Liver (tissue), 9 donors: Measurements from ENCODE around the gene SNU13. TPM values are rescaled to one million over a fixed set of nuclear protein-coding genes. Genes with fewer than 3 reads are reported as not detected.

Experiments used
- DNase-seq: peaks from one replicate; pipeline ENCODE4 v3.0.0-alpha.2; 2017; ENCODE audit warnings: low spot score
- H3K27ac ChIP-seq, 2 donors: one replicate each; pipeline ENCODE4 v1.7.0; 2013; ENCODE audit warnings: inconsistent platforms in 2 of 2, low read length in 2 of 2, control low read depth in 1 of 2, low read depth in 1 of 2, mild to moderate bottlenecking in 1 of 2
- H3K27me3 ChIP-seq, 4 donors: one replicate each; pipeline versions ENCODE4 v1.6.1 to v1.7.0; 2013; ENCODE audit warnings: low read length in 3 of 4, inconsistent platforms in 1 of 4, mild to moderate bottlenecking in 1 of 4, moderate library complexity in 1 of 4; ENCODE audit not compliant: control insufficient read depth in 4 of 4, insufficient read depth in 4 of 4
- H3K36me3 ChIP-seq, 4 donors: one replicate each; pipeline versions ENCODE4 v1.6.1 to v1.7.0; 2013; ENCODE audit warnings: low read length in 3 of 4, mild to moderate bottlenecking in 3 of 4, low read depth in 1 of 4, moderate library complexity in 1 of 4; ENCODE audit not compliant: control insufficient read depth in 4 of 4, insufficient read depth in 3 of 4
- H3K4me1 ChIP-seq, 4 donors: one replicate each; pipeline versions ENCODE4 v1.6.1 to v1.7.0; 2013; ENCODE audit warnings: low read length in 3 of 4, mild to moderate bottlenecking in 3 of 4, moderate library complexity in 1 of 4; ENCODE audit not compliant: control insufficient read depth in 4 of 4, insufficient read depth in 4 of 4
- H3K4me3 ChIP-seq, 3 donors: one replicate each; pipeline versions ENCODE4 v1.6.1 to v1.7.0; 2013; ENCODE audit warnings: low read length in 3 of 3, control low read depth in 1 of 3, low read depth in 1 of 3, mild to moderate bottlenecking in 1 of 3
- H3K9ac ChIP-seq, 2 donors: one replicate each; pipeline ENCODE4 v1.7.0; 2013; ENCODE audit warnings: low read length in 2 of 2, mild to moderate bottlenecking in 2 of 2, moderate library complexity in 2 of 2, control low read depth in 1 of 2, low read depth in 1 of 2
- H3K9me3 ChIP-seq, 4 donors: one replicate each; pipeline versions ENCODE4 v1.6.1 to v1.7.0; 2013; ENCODE audit warnings: low read length in 3 of 4; ENCODE audit not compliant: control insufficient read depth in 4 of 4
- EGR1 ChIP-seq, 2 donors: IDR thresholded peaks; 2 replicates each; pipeline ENCODE4 v1.6.1; 2016 to 2018; ENCODE audit warnings: antibody characterized with exemption in 2 of 2, low read depth in 2 of 2
- FOXA1 ChIP-seq: IDR thresholded peaks from 2 replicates; pipeline ENCODE4 v1.6.1; 2016; ENCODE audit warnings: antibody characterized with exemption
- FOXA2 ChIP-seq: IDR thresholded peaks from 2 replicates; pipeline ENCODE4 v1.6.1; 2016; ENCODE audit warnings: antibody characterized with exemption
- GABPA ChIP-seq, 2 donors: IDR thresholded peaks in 1 of 2; conservative IDR thresholded peaks in 1 of 2; 2 replicates each; pipeline ENCODE4 v1.6.1; 2016; ENCODE audit warnings: antibody characterized with exemption in 2 of 2, mild to moderate bottlenecking in 1 of 2, moderate library complexity in 1 of 2
- HNF4A ChIP-seq, 2 donors: conservative IDR thresholded peaks; 2 replicates each; pipeline ENCODE4 v1.6.1; 2016; ENCODE audit warnings: antibody characterized with exemption in 2 of 2, mild to moderate bottlenecking in 2 of 2
- HNF4G ChIP-seq: IDR thresholded peaks from 2 replicates; pipeline ENCODE4 v1.6.1; 2016; ENCODE audit warnings: antibody characterized with exemption
- JUND ChIP-seq, 2 donors: IDR thresholded peaks; 2 replicates each; pipeline ENCODE4 v1.6.1; 2016; ENCODE audit warnings: antibody characterized with exemption in 2 of 2
- NR2F2 ChIP-seq: IDR thresholded peaks from 2 replicates; pipeline ENCODE4 v1.6.1; 2016; ENCODE audit warnings: antibody characterized with exemption
- RAD21 ChIP-seq, 2 donors: IDR thresholded peaks; 2 replicates each; pipeline ENCODE4 v1.6.1; 2016; ENCODE audit warnings: antibody characterized with exemption in 2 of 2, mild to moderate bottlenecking in 2 of 2
- RXRA ChIP-seq, 2 donors: IDR thresholded peaks; 2 replicates each; pipeline ENCODE4 v1.6.1; 2017 to 2018; ENCODE audit warnings: antibody characterized with exemption in 2 of 2, mild to moderate bottlenecking in 1 of 2
- SP1 ChIP-seq: IDR thresholded peaks from 2 replicates; pipeline ENCODE4 v1.6.1; 2018; ENCODE audit warnings: antibody characterized with exemption, mild to moderate bottlenecking
- TAF1 ChIP-seq: conservative IDR thresholded peaks from 2 replicates; pipeline ENCODE4 v1.6.1; 2016; ENCODE audit warnings: antibody characterized with exemption, mild to moderate bottlenecking
- YY1 ChIP-seq: IDR thresholded peaks from 2 replicates; pipeline ENCODE4 v1.6.1; 2016; ENCODE audit warnings: antibody characterized with exemption, mild to moderate bottlenecking
- WGBS: extraction: QIAGEN DNeasy Blood & Tissue Kit; methylation state at CpG from one replicate; pipeline ENCODE4 v1.1.7; 2013; 5-methylcytosine and 5-hydroxymethylcytosine counted together
- polyA plus RNA-seq, 2 donors: library from polyadenylated mRNA; stranded (reverse) in 1 of 2; unstranded in 1 of 2; fragments of 200-250 nt in 1 of 2; fragments of >200 nt in 1 of 2; fragmentation: Nextera tagmentation in 1 of 2; extraction: Ambion mirVana in 1 of 2; gene quantifications; one replicate each; pipeline versions ENCODE4 v1.2.1 to v1.2.3, GENCODE V29; 2013 to 2015
- total RNA-seq, 2 donors: library from RNA; depleted of rRNA; stranded (reverse); fragments of >200 nt; gene quantifications; one replicate each; pipeline ENCODE4 v1.2.3, GENCODE V29; 2014
- TF ChIP-seq, protein P1 (sequence below): IDR thresholded peaks from 2 replicates; pipeline ENCODE4 v1.6.1; 2016; ENCODE audit warnings: antibody characterized with exemption
- TF ChIP-seq, protein P2 (sequence below): IDR thresholded peaks from 2 replicates; pipeline ENCODE4 v1.6.1; 2016; ENCODE audit warnings: antibody characterized with exemption, mild to moderate bottlenecking
- TF ChIP-seq, protein P3 (sequence below): IDR thresholded peaks from 2 replicates; pipeline ENCODE4 v1.6.1; 2016; ENCODE audit warnings: antibody characterized with exemption
- TF ChIP-seq, protein P4 (sequence below): fragments of 150-350 bp; IDR thresholded peaks from 2 replicates; pipeline ENCODE4 v1.5.1; 2017; ENCODE audit warnings: improper control_type of control experiment, low read depth, low read length; ENCODE audit not compliant: missing input control
- TF ChIP-seq, protein P5 (sequence below): IDR thresholded peaks from 2 replicates; pipeline ENCODE4 v1.6.1; 2016; ENCODE audit warnings: antibody characterized with exemption
- donor health status: healthy.
- donor health status: healthy.
- donor health status: healthy.
- donor health status: healthy.
- donor health status: healthy.

SNU13 gene
- total and polyA plus RNA-seq, 4 donors, result 22.3 to 104 (median 43.9) TPM

DNA sequence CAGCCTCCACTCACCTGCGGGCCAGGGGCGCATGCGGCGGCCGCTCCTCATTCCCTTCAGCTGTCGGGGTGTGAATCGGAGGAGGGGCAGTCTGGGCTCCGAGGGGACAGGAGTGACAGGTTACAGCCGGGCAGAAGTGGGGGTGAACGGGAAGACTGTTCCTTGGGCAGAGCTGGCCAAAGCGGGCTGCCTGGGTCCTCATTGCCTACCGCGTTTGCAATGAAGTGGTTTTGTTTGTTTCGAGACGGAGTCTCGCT lies 11.4 kb upstream of the SNU13 start:
- WGBS, result 93% methylated on average over 16 of the region's 16 CpGs
- Histone ChIP-seq H3K9ac (no peak overlapping the region), H3K27me3 (no peaks in the 10 kb centered on the region), H3K27ac (no peak overlapping the region), H3K36me3 (no peaks in the 10 kb centered on the region), H3K4me3 (no peak overlapping the region), H3K9me3 (no peaks in the 10 kb centered on the region), H3K4me1 (peaks cover 5 to 10% (median 6%) of the 10 kb centered on the region in 4 donors)
- TF ChIP-seq, protein P1, sequence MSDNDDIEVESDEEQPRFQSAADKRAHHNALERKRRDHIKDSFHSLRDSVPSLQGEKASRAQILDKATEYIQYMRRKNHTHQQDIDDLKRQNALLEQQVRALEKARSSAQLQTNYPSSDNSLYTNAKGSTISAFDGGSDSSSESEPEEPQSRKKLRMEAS, result no peak
- no peak for TF ChIP-seq YY1
- no peak for TF ChIP-seq JUND (IDR thresholded peaks at IDR 0.05)
- TF ChIP-seq, protein P2, sequence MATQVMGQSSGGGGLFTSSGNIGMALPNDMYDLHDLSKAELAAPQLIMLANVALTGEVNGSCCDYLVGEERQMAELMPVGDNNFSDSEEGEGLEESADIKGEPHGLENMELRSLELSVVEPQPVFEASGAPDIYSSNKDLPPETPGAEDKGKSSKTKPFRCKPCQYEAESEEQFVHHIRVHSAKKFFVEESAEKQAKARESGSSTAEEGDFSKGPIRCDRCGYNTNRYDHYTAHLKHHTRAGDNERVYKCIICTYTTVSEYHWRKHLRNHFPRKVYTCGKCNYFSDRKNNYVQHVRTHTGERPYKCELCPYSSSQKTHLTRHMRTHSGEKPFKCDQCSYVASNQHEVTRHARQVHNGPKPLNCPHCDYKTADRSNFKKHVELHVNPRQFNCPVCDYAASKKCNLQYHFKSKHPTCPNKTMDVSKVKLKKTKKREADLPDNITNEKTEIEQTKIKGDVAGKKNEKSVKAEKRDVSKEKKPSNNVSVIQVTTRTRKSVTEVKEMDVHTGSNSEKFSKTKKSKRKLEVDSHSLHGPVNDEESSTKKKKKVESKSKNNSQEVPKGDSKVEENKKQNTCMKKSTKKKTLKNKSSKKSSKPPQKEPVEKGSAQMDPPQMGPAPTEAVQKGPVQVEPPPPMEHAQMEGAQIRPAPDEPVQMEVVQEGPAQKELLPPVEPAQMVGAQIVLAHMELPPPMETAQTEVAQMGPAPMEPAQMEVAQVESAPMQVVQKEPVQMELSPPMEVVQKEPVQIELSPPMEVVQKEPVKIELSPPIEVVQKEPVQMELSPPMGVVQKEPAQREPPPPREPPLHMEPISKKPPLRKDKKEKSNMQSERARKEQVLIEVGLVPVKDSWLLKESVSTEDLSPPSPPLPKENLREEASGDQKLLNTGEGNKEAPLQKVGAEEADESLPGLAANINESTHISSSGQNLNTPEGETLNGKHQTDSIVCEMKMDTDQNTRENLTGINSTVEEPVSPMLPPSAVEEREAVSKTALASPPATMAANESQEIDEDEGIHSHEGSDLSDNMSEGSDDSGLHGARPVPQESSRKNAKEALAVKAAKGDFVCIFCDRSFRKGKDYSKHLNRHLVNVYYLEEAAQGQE, result no peak
- TF ChIP-seq FOXA2, result no peak
- no peak for TF ChIP-seq HNF4A (conservative IDR thresholded peaks at IDR 0.05)
- no peak for DNase-seq

DNA sequence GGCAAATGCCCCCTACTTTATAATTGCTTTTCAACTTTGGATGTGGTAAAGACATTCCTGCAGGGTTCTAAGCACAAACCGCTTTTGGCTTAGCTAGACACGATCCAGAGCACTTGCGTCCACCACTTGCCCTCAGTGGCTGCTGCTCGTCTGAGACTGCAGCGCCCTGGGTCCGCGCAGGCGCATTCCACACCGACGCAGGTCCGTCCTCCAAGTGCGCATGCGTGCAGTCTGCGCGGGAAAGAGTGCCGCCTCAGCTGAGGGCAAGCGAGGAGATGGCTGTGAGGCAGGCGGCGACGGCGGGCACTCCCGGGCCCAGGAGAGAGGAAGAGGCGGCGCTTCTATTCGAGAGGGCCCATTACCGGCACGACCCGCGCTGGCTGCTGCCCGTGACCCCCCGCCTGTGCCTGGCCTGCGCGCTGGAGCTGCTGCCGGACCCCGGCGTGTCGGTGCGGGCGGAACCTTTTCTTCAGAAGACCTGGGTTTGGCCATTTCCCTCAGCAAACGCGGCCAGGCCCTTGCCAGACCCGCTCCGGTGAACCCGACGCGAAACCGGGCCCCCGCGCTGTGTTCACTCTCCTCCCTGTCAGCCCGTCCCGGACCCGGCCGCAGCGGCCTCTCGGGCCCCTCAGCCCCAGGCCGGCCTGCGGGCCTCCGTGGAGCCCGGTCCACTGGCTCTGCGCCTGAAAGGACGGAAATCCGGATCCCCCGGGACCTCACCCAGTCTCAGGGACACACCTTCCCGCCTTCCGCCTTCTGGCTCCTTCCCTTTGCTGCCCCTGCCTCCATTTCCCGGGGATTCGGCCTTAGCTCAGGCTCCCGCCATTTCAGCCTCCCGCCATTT lies 10.8 kb upstream of the SNU13 start, which contains the start of gene MEI1:
TSS of gene MEI1 (plus strand) at position 240 of the 844 bp plus-strand sequence. CDS start at position 276, 36 bp downstream.
- TF ChIP-seq, protein P1, result no peak
- TF ChIP-seq SP1 (no peak), GABPA (IDR thresholded peaks at IDR 0.05 in 1 of 2, conservative IDR thresholded peaks at IDR 0.05 in 1 of 2) (no peak), EGR1 (IDR thresholded peaks at IDR 0.05; ENCODE audit: low read depth in 2 of 2) (no peak), FOXA1 (no peak), HNF4A (conservative IDR thresholded peaks at IDR 0.05) (no peak), FOXA2 (no peak), RXRA (IDR thresholded peaks at IDR 0.05) (no peak), YY1 (no peak), TAF1 (no peak), NR2F2 (no peak), HNF4G (no peak), RAD21 (IDR thresholded peaks at IDR 0.05) (no peak), JUND (IDR thresholded peaks at IDR 0.05) (no peak)
- TF ChIP-seq, protein P2, result no peak
- TF ChIP-seq, protein P3, sequence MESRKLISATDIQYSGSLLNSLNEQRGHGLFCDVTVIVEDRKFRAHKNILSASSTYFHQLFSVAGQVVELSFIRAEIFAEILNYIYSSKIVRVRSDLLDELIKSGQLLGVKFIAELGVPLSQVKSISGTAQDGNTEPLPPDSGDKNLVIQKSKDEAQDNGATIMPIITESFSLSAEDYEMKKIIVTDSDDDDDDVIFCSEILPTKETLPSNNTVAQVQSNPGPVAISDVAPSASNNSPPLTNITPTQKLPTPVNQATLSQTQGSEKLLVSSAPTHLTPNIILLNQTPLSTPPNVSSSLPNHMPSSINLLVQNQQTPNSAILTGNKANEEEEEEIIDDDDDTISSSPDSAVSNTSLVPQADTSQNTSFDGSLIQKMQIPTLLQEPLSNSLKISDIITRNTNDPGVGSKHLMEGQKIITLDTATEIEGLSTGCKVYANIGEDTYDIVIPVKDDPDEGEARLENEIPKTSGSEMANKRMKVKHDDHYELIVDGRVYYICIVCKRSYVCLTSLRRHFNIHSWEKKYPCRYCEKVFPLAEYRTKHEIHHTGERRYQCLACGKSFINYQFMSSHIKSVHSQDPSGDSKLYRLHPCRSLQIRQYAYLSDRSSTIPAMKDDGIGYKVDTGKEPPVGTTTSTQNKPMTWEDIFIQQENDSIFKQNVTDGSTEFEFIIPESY, result no peak
- TF ChIP-seq, protein P4, sequence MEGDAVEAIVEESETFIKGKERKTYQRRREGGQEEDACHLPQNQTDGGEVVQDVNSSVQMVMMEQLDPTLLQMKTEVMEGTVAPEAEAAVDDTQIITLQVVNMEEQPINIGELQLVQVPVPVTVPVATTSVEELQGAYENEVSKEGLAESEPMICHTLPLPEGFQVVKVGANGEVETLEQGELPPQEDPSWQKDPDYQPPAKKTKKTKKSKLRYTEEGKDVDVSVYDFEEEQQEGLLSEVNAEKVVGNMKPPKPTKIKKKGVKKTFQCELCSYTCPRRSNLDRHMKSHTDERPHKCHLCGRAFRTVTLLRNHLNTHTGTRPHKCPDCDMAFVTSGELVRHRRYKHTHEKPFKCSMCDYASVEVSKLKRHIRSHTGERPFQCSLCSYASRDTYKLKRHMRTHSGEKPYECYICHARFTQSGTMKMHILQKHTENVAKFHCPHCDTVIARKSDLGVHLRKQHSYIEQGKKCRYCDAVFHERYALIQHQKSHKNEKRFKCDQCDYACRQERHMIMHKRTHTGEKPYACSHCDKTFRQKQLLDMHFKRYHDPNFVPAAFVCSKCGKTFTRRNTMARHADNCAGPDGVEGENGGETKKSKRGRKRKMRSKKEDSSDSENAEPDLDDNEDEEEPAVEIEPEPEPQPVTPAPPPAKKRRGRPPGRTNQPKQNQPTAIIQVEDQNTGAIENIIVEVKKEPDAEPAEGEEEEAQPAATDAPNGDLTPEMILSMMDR, result no peak
- TF ChIP-seq, protein P5, sequence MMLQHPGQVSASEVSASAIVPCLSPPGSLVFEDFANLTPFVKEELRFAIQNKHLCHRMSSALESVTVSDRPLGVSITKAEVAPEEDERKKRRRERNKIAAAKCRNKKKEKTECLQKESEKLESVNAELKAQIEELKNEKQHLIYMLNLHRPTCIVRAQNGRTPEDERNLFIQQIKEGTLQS, result no peak
- Histone ChIP-seq H3K27me3 (no peaks in the 10 kb centered on the region), H3K36me3 (peaks cover 0 to 2% (median under 1%) of the 10 kb centered on the region in 4 donors), H3K9ac (no peak within 1 kb of the TSS), H3K4me3 (no peak within 1 kb of the TSS), H3K27ac (no peak within 1 kb of the TSS), H3K9me3 (no peaks in the 10 kb centered on the region), H3K4me1 (peaks cover 5 to 10% (median 6%) of the 10 kb centered on the region in 4 donors)
- WGBS, result 45% methylated on average over 69 of the region's 69 CpGs
- peak; percentile 87 for DNase-seq
